OCI-LY1 (cell line): Measurements from ENCODE around the gene ST8SIA6.

ENCODE experiments used
- H2AFZ ChIP-seq: fragments of 200-600 bp; sonication (generic), shearing (Covaris generic); 2 replicates; pipeline ENCODE4 v1.6.0; 2014; ENCODE audit warnings: antibody characterized with exemption, mild to moderate bottlenecking, low read length
- H3F3A ChIP-seq: fragments of 200-600 bp; sonication (generic), shearing (Covaris generic); 2 replicates; pipeline ENCODE4 v1.6.0; 2014; ENCODE audit warnings: mild to moderate bottlenecking, antibody characterized with exemption, low read length, moderate library complexity; ENCODE audit not compliant: insufficient read depth
- H3K27ac ChIP-seq: fragments of 200-600 bp; sonication (generic); 2 replicates; pipeline ENCODE4 v1.5.1; 2014; ENCODE audit warnings: low read length, mixed run types, mild to moderate bottlenecking, low read depth; ENCODE audit not compliant: poor library complexity, severe bottlenecking
- H3K27me3 ChIP-seq: fragments of 200-600 bp; sonication (generic); 2 replicates; pipeline ENCODE4 v1.6.0; 2014; ENCODE audit warnings: antibody characterized with exemption, mild to moderate bottlenecking, low read length, moderate library complexity; ENCODE audit not compliant: insufficient read depth
- H3K36me3 ChIP-seq: fragments of 200-600 bp; sonication (generic); 2 replicates; pipeline ENCODE4 v1.6.1; 2014; ENCODE audit warnings: mild to moderate bottlenecking, antibody characterized with exemption, low read length, moderate library complexity, mixed read lengths; ENCODE audit not compliant: insufficient read depth
- H3K4me1 ChIP-seq: fragments of 200-600 bp; sonication (generic); 2 replicates; pipeline ENCODE4 v1.5.1; 2014; ENCODE audit warnings: mild to moderate bottlenecking, low read length, moderate library complexity; ENCODE audit not compliant: insufficient read depth, severe bottlenecking
- H3K4me2 ChIP-seq: fragments of 200-600 bp; sonication (generic), shearing (Covaris generic); 2 replicates; pipeline ENCODE4 v1.6.1; 2014; ENCODE audit warnings: low read length
- H3K4me3 ChIP-seq: fragments of 200-600 bp; sonication (generic); 2 replicates; pipeline ENCODE4 v1.5.1; 2014; ENCODE audit warnings: low read length, low read depth, mild to moderate bottlenecking, mixed read lengths; ENCODE audit not compliant: poor library complexity, severe bottlenecking
- H3K79me2 ChIP-seq: fragments of 200-600 bp; shearing (Covaris generic); 2 replicates; pipeline ENCODE4 v1.6.1; 2016; ENCODE audit warnings: mixed run types, low read length, mixed read lengths; ENCODE audit not compliant: insufficient read depth
- H3K9ac ChIP-seq: fragments of 200-600 bp; sonication (generic), shearing (Covaris generic); 2 replicates; pipeline ENCODE4 v1.6.1; 2014; ENCODE audit warnings: mild to moderate bottlenecking, low read length, mixed read lengths
- H3K9me2 ChIP-seq: fragments of 200-600 bp; sonication (generic), shearing (Covaris generic); 2 replicates; pipeline ENCODE4 v1.6.1; 2014; ENCODE audit warnings: low read depth, mild to moderate bottlenecking, low read length, mixed read lengths
- H3K9me3 ChIP-seq: fragments of 200-600 bp; shearing (Covaris generic); 2 replicates; pipeline ENCODE4 v1.6.1; 2014; ENCODE audit warnings: low read length, mixed read lengths
- H4K20me1 ChIP-seq: fragments of 200-600 bp; sonication (generic), shearing (Covaris generic); 2 replicates; pipeline ENCODE4 v1.6.0; 2016; ENCODE audit warnings: mild to moderate bottlenecking, low read length; ENCODE audit not compliant: insufficient read depth
- CTCF ChIP-seq: fragments of 200-600 bp; sonication (generic), shearing (Covaris generic); IDR thresholded peaks from 2 replicates; pipeline ENCODE4 v1.5.1; 2017; ENCODE audit warnings: mild to moderate bottlenecking, antibody characterized with exemption, low read length, moderate library complexity, mixed read lengths
- EZH2 ChIP-seq: fragments of 200-600 bp; sonication (generic), shearing (Covaris generic); IDR thresholded peaks from 2 replicates; pipeline ENCODE4 v1.8.0; 2017; ENCODE audit warnings: borderline replicate concordance, mixed run types, mild to moderate bottlenecking, antibody characterized with exemption, low read length, moderate library complexity, mixed read lengths

ST8SIA6 gene

DNA sequence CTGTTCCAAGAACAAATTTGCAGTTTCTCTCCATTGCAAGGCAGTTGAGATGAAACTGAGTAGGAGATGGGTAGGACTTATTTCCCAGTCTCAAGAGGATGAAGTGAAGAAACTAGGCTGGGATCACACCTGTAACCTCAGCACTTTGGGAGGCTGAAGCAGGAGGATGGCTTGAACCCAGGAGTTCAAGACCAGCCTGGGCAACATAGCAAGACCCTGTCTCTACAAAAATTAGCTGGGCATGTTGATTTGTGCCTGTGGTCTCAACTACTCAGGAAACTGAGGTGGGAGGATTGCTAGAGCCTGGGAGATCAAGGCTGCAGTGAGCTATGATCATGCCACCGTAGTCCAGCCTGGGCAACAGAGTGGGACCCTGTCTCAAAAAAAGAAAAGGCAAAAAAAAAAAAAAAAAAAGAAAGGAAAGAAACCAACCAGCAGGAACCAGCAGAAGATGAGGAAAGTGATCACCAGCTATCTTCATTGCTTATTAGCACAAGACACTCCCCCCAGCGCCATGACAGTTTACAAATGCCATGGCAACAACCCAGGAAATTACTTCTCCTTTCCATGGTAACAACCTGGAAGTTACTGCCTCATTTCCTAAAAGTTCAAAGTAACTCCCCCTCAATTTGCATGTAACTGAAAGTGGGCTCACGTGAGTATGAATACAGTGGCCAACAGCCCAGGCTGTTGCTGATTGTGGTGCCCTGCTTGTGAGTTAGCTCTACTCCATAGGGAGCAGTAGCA lies 18.3 kb upstream of the ST8SIA6 start:
- Histone ChIP-seq H3K36me3 (no peaks in the 10 kb centered on the region), H3K27me3 (no peaks in the 10 kb centered on the region), H2AFZ (no peak overlapping the region), H3K4me1 (no peaks in the 10 kb centered on the region), H3K9me2 (no peaks in the 10 kb centered on the region), H3K9ac (no peak overlapping the region), H3K4me2 (no peak overlapping the region), H3K79me2 (no peaks in the 10 kb centered on the region), H3K9me3 (no peaks in the 10 kb centered on the region), H3F3A (no peaks in the 10 kb centered on the region), H4K20me1 (no peaks in the 10 kb centered on the region), H3K4me3 (no peak overlapping the region), H3K27ac (no peak overlapping the region)
- TF ChIP-seq CTCF (no peak), EZH2 (no peak)

DNA sequence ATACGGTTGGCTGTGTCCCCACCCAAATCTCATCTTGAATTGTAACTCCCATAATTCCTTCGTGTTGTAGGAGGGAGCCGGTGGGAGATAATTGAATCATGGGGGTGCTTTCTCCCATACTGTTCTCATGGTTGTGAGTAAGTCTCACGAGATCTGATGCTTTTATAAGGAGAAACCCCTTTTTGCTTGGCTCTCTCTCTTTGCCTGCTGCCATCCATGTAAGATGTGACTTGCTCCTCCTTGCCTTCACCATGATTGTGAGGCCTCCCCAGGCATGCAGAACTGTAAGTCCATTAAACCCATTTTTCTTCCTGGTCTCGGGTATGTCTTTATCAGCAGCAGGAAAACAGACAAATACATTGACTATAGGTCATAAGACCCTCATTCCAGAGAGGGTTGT lies 15.9 kb upstream of the ST8SIA6 start:
- Histone ChIP-seq H3K4me2 (no peak overlapping the region), H3K79me2 (no peaks in the 10 kb centered on the region)

DNA sequence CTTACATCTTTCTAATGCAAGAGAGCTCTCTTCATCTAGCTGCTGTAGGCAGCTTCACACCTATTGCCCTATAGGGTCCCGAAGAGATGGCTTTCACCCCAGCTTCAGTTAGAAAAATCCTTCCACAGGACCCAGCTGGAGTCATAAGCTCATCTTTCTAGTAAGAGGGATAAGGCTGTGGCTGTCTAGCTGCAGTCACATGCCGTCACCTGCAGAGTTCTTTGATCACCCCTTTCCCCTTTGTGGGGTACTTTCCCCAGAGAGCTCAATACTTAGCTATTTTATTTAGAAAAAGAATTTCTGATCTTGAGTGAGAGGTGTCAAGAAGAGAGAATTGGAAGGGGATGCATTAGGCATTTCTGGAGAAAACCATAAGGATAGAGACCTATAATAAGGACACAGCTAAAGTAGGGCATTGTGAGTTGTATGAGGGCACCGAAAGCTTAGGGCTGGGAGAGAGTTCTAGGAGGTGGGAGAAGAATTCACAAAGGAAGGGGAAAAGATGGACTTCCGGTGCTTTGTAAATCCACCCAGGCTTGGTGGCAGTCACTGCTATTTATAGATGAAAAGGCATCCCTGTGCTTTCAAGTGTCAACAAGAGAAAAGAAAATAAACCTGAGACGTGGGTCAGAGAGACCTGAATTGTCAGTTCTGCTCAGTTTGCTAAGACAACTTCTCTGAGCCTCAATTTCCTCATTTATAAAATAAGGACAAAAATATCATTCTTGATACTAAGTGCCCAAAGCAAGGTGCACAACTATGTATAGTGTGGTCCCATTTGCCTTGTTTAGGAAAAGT lies 11.1 kb upstream of the ST8SIA6 start:
- Histone ChIP-seq H3K4me2 (no peak overlapping the region), H3K27ac (no peak overlapping the region), H3K9me2 (no peaks in the 10 kb centered on the region), H3K27me3 (no peaks in the 10 kb centered on the region), H3K9ac (no peak overlapping the region), H3K36me3 (no peaks in the 10 kb centered on the region), H4K20me1 (no peaks in the 10 kb centered on the region), H2AFZ (no peak overlapping the region), H3K9me3 (no peaks in the 10 kb centered on the region), H3K4me1 (no peaks in the 10 kb centered on the region), H3K79me2 (no peaks in the 10 kb centered on the region), H3K4me3 (no peak overlapping the region), H3F3A (no peaks in the 10 kb centered on the region)
- TF ChIP-seq CTCF (no peak), EZH2 (no peak)

More for the DNA sequence above, 15.9 kb upstream of the ST8SIA6 start:
- no peaks in the 10 kb centered on the region for H3K9me3 ChIP-seq
- no peaks in the 10 kb centered on the region for H3K4me1 ChIP-seq
- no peak overlapping the region for H3K4me3 ChIP-seq
- no peaks in the 10 kb centered on the region for H3K36me3 ChIP-seq
- no peaks in the 10 kb centered on the region for H3K9me2 ChIP-seq
- H2AFZ ChIP-seq, result no peak overlapping the region
- H3K9ac ChIP-seq, result no peak overlapping the region
- H3K27me3 ChIP-seq, result no peaks in the 10 kb centered on the region
- no peak overlapping the region for H3K27ac ChIP-seq
- TF ChIP-seq CTCF, result no peak
- no peak for TF ChIP-seq EZH2
- H3F3A ChIP-seq, result no peaks in the 10 kb centered on the region
- H4K20me1 ChIP-seq, result no peaks in the 10 kb centered on the region
